Measurements from ENCODE around the gene ADAMTS17.

The ADAMTS17 gene

DNA sequence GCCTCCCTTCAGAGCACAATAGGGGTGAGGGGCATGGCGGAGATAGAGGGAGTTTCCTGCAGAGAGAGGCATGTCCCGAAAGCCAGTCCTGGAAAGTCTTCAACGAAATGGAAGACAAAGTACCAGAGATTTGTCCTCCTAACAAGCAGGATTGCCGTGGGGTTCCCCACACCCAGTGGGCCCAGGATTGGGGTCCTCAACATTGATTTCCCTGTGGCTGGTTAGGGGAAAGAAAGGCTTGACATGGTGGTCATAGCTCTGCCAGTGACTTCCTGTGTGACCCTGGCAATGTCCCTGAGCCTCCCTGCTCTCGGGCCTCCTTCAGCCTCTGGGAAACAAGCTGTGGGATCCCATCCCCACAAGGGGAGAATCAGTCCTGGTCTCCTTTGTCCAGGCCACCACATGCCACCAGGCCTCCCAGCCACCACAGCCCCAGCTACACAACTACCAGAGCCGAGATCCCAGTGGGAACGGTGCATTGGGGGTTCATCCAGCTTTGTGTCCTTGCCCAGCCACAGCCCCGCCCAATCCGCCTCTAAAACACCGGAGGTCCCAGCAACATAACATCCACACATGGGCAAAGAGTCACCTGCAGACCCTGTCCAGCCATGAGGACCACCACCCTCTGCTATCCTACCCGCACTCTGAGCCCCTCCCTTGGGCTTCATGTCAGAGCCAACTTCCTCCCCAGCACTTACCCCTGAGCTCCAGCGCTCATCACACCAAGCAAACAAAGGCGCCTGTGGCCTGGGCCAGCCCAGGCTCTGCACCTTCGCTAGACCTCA is 63.0 kb downstream of the ADAMTS17 start:
- TF ChIP-seq CTCF (IDR thresholded peaks at IDR 0.05) = no peak

DNA sequence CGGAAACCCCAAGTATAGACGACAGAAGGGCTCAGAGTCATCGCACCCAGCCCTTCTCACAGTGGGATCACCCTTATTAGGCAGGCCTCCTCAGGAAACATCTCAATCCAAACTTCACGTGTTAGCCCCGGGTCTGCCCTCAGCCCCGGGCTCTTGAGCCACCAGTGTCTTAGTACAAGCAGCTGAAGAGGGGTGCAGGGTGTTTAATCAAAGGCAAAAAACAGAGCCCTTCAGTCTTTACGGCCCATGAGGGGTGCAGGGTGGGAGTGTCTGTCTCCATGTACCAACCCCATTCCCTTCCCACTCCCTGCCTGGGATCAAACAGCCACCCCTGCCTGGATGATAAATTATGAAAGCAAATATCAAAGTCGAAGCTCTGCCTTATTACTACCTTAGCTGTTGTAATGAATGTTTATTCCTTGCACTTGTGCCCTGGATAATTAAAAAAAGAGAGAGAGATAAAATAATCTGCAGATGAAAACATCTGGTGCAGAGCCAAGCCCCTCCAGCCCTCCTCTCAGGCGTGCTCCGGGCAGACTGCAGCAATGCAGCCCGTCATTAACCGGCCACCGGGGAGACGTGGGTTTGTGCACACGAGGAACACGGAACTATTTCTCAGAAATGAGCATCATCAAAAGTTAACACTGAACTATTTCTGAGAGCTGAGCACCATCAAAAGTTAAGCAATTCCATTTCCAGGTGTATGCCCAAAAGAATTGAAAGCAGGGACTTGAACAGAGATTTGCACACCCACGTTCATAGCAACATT is 64.5 kb downstream of the ADAMTS17 start:
- no peak for TF ChIP-seq CTCF (IDR thresholded peaks at IDR 0.05)

- TF ChIP-seq CTCF (IDR thresholded peaks at IDR 0.05) = no peak
Measured at GRCh38 chr15:100276506-100276905, 65.3 kb downstream of the ADAMTS17 start.

- no peak for TF ChIP-seq CTCF (IDR thresholded peaks at IDR 0.05)
Measured at GRCh38 chr15:100275641-100276040, 66.1 kb downstream of the ADAMTS17 start.

DNA sequence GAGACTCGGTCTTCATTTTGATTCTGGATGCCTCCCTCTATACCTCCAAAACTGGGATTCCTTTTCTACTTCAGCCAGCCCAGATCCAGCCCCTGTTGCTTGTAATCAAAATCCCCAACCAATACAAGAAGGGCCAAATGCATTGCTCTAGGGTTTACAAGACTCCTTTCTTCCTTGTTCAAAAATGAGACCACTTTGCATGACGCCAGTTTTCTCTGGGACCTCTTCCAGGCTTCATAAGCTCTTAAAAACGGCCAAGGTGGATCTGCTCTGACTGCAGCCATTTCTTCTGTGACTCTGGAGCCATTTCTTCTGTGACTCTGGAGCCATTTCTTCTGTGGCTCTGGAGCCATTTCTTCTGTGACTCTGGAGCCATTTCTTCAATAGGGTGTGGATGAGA is 71.9 kb downstream of the ADAMTS17 start:
- no peak for TF ChIP-seq CTCF (IDR thresholded peaks at IDR 0.05)

DNA sequence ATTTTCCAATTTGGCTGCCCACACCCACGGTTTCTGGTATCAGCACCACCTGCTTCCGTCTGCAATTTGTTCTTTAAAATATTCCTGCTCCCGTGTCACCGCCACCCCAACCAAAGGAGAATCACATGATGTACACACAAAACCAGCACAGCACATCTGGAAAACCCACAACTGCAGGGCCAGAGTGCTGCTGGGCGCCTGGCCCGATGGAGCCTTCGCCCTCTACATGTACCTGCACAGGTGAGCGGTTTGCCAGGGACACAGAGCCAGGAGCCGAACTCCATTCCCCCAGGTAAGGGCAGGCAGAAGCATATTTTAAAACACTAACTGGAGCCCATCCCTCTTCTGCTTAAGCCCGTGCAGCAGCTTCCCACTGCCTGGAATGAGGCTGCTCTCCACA is 75.6 kb downstream of the ADAMTS17 start:
- no peak for TF ChIP-seq CTCF (IDR thresholded peaks at IDR 0.05)

GRCh38 chr15:100265641-100266035 is 76.1 kb downstream of the ADAMTS17 start:
- no peak for TF ChIP-seq CTCF (IDR thresholded peaks at IDR 0.05)

Measured in LNCAP (cell line).